IPS-NIHi11 (cell line): Measurements from ENCODE around the gene RPP14.
"Not testable (repeated sequence)": the region's sequence is repeated elsewhere in the genome, so short reads cannot be mapped to it uniquely, and the experiment has no call there.

Experiments used
- DNase-seq: peaks from one replicate; pipeline ENCODE4 v3.0.0; 2012; ENCODE audit warnings: mixed read lengths, low spot score

The RPP14 gene

GRCh38 chr3:58305882-58306711 lies at the start of gene RPP14, which contains the start of gene HTD2:
Gene RPP14, plus strand, starts transcription at chr3:58306245. Its CDS starts 4,085 bp downstream, at chr3:58310330.
Gene HTD2, plus strand, starts transcription at chr3:58306520. Its CDS starts 11,094 bp downstream, at chr3:58317614.
- peak; percentile 96 for DNase-seq

- no peak for DNase-seq
Observed at GRCh38 chr3:58256511-58256910, 49.5 kb upstream of the RPP14 start.

DNA sequence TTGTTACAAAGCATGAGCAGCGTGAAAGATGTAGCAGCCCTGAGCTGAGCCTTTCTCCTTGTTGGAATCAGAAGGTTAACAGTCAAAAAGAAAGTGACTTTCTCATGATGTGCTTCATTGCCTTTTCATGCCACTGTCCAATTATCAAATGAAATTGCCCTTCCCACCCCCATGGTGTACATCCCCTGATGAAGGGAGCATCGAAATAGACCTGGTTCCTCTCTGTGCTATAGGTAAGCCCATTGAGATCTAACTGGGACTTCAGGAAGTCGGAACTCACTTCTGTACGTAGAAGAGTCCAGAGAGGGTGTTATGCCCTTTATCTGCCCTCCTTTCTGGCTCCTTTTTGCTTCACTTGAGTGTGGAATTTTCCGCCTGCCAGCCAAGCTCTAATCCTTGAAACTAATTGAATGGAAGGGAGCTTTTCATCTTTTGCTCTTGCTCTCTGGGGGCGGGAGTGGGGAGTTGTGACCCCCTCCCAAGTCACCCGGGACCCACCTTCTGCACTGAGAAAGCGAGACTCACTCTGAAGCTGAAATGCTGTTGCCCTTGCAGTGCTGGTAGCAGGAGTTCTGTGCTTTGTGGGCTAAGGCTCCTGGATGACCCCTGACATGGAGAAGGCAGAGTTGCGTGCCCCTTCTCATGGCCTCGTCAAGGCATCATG lies 47.5 kb upstream of the RPP14 start:
- DNase-seq = no peak

DNA sequence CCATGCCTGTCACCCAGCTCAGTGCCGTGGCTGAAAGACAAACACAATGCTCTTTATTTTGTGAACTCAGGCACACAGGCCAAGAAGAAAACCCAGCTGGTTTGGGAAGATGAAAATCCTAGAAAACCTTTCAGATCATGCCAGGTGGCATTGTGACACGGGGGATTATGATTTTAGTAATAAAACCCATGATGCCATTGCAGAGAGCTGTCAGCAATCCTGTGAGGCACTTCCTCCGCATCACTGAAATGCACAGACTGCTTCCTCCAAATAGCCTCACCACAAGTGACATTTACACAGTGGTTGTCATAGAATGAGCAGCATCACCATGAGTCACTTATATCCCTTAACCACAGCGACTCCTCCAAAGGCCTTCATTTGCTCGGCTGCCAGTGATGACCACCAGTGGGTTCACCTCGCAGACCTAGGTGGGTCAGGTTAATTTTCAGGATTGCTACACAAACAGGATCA lies 45.7 kb upstream of the RPP14 start:
- no peak for DNase-seq

GRCh38 chr3:58260733-58261132 lies 45.3 kb upstream of the RPP14 start:
- no peak for DNase-seq

GRCh38 chr3:58261954-58262666 lies 43.9 kb upstream of the RPP14 start:
- DNase-seq = no peak

GRCh38 chr3:58266577-58266976 lies 39.5 kb upstream of the RPP14 start:
- no peak for DNase-seq

GRCh38 chr3:58267543-58267942 lies 38.5 kb upstream of the RPP14 start:
- DNase-seq = not testable (repeated sequence)

- DNase-seq = no peak
Observed at GRCh38 chr3:58269356-58269755, 36.7 kb upstream of the RPP14 start.

- DNase-seq = no peak
Observed at GRCh38 chr3:58270485-58270884, 35.6 kb upstream of the RPP14 start.

DNA sequence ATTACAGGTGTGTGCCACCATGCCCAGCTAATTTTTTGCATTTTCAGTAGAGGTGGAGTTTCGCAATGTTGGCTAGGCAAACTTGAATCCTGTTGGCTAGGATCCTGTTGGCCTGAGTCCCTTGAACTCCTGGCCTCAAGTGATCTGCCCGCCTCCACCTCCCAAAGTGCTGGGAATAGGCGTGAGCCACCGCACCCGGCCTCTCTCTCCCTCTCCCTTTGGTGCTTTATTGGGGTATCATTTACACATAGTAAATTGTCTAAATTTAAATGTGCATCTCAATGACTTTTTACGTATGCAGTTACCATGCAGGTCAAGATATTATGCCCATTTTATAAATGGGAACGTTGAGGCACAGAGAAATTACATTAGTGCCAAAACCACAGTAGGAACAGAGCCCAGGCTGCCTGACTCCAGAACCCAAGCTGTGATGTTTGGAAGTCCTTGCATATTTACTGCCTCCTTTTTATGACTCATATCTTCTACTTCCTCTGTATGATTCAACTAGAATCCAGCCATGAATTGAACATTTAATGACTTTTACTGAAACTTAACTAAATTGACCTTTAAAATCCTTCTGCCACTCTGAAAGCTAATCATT lies 34.0 kb upstream of the RPP14 start:
- no peak for DNase-seq

DNA sequence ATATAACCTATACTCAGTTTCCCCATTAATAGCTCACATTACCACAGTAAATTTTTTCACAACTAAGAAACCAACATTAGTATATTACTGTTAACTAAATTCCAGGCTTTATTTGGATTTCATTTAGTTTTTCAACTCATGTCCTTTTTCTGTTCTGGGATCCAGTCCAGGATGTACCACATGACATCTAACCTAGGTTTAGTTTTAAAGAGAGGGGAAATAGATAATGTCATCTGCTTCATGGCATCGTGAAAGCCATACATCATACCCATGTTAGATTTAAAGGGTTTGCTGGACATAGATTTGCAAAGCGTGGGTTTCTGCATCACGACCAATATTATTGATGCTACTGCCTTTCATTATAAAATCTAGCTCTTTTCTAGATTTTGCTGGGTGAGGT lies 33.2 kb upstream of the RPP14 start:
- no peak for DNase-seq

DNA sequence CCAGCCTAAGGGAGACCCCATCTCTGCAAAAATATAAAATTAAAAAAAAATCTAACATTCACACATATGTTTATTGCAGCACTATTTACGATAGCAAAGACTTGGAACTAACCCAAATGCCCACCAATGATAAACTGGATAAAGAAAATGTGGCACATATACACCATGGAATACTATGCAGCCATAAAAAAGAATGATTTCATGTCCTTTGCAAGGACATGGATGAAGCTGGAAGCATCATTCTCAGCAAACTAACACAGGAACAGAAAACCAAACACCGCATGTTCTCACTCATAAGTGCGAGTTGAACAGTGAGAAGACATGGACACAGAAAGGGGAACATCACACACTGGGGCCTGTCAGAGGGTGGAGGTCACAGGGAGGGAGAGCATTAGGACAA lies 32.7 kb upstream of the RPP14 start:
- not testable (repeated sequence) for DNase-seq

DNA sequence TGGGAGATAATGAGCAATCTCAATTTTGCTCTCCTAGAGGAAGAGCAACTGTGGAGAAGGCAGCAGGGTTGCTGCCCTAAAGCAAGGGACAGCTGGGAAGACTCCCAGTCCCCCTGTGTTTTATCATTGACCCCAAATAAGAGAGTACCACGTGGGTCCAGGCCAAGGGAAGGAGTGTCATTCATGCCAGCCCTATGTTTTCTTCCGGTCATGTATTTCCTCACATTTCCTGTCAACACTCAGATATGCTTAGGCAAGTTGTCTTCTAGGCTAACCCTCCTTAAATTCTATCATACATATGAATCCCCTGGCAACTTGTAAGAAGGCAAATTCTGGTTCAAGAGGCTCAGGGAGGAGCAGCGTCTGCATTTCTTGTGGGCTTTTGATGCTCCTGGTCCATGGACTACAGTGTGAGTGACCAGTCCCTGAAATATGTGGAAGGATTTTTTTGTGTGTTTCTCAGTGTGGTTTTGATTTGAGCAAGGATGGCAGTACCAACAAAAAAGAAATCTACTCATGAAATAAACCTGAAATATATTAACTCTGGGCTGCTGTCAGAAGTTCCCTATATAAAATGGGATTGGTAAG lies 31.9 kb upstream of the RPP14 start:
- no peak for DNase-seq

DNA sequence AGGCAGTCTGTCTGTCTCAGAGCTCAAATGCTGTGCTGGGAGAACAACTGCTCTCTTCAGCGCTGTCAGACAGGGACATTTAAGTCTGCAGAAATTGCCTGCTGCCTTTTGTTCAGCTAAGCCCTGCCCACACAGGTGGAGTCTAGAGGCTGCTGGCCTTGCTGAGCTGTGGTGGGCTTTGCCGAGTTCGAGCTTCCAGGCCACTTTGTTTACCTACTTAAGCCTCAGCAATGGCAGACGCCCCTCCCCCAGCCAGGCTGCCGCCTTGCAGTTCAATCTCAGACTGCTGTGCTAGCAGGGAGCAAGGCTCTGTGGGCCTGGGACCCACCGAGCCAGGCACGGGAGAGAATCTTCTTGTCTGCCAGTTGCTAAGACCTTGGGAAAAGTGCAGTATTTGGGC lies 25.0 kb upstream of the RPP14 start:
- DNase-seq = no peak

DNA sequence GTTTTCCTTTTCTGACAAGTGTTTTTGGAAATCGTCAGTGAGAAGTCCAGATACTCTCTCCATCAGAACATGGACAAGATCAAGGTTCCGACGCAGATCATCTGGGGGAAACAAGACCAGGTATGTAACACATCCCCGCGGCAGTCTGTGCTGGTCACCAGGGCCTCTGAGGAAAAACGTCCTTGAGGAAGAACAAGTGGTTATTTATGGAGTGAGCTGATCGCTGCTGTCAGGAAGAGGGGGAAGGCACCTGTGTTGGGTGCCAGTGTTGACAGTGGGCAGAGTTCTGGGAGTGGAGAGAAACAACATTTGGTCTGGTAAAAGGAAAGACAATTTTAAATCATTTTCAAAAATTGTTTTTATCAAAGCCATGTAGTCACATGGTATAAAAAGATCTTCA lies 20.7 kb upstream of the RPP14 start:
- DNase-seq = no peak

DNA sequence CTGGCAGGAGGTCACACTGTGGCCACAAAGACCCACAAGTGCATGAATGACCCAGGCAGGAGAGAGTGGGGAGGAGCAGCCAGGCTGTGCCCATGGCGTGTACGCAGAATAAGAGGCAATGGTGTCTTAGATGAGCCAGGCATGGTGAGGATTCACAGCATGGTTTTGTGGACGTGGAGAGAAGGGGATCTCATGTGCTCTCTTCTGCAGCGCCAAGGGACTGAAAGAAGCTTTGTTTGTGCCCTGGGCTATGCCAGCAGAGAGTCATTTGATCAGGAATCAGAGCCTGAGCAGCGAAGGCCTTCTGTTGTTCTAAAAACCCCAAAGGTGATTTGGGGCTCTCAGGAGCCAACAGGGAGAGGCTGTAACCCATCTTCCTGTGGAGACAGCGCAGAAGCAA lies 18.7 kb upstream of the RPP14 start:
- DNase-seq = no peak

DNA sequence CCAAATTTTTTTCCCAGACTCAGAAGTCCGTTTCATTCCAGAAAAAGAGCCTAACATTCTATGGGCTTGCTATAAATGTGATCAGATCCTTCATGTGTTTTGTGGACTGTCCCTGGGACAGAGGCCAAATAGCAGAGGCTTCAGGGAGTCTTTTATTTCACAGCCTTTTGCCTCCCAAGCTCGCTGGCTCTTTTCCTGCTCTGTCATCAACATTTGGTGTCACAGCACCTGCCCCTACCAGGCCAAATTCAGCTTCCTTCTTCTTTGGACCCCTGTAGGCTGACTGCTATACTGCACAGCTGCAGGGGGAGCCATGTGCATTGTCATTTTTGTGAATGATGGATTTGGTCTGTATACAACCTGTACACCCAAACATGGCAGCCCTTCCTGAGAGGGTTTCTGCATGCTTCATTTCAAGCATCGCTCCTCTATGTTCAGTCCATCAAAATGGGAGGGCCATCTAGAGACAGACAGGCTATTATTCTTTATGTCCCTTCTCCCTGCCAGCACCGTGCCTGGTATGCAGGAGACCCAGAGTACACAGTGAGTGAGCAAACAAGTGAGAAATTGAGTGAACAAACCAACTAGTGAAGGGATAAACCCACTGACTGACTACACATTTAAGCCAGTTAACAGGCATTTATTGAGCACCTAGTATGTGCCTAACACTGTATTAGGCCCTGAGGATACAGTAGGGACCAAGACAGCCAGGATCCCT lies 17.9 kb upstream of the RPP14 start:
- no peak for DNase-seq

DNA sequence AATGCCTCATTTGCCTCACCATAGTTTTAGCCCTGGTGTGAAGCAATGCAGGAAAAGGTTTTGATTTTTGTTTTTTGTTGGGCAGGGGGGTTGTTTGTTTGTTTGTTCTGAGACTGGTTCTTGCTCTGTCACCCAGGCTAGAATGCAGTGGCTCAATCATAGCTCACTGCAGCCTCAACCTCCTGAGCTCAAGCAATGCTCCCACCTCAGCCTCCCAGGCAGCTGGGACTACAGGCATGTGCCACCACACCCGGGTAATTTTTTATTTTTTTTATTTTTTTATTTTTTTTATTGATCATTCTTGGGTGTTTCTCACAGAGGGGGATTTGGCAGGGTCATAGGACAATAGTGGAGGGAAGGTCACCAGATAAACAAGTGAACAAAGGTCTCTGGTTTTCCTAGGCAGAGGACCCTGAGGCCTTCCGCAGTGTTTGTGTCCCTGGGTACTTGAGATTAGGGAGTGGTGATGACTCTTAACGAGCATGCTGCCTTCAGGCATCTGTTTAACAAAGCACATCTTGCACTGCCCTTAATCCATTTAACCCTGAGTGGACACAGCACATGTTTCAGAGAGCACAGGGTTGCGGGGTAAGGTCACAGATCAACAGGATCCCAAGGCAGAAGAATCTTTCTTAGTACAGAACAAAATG lies 17.0 kb upstream of the RPP14 start:
- not testable (repeated sequence) for DNase-seq

GRCh38 chr3:58290446-58290845 lies 15.6 kb upstream of the RPP14 start:
- DNase-seq = not testable (repeated sequence)
